Measurements from ENCODE around the gene CHAT.
"Not testable (repeated sequence)": the region's sequence is repeated elsewhere in the genome, so short reads cannot be mapped to it uniquely, and the experiment has no call there.

The CHAT gene

GRCh38 chr10:49654036-49654693, 40.3 kb downstream of the CHAT start:
- DNase-seq: no peak

DNA sequence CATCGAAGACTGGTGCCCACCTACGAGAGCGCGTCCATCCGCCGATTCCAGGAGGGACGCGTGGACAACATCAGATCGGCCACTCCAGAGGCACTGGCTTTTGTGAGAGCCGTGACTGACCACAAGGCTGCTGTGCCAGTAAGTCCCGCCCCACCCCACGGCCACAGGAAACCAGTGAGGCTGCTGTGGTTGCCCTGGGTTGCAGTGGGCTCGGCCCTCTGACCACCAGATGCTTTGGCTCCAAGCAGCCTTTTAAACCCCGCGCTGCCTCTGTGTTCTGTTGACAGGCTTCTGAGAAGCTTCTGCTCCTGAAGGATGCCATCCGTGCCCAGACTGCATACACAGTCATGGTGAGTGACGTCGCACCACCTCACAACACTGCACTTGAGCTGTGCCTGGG, 41.3 kb downstream of the CHAT start:
- no peak for DNase-seq

DNA sequence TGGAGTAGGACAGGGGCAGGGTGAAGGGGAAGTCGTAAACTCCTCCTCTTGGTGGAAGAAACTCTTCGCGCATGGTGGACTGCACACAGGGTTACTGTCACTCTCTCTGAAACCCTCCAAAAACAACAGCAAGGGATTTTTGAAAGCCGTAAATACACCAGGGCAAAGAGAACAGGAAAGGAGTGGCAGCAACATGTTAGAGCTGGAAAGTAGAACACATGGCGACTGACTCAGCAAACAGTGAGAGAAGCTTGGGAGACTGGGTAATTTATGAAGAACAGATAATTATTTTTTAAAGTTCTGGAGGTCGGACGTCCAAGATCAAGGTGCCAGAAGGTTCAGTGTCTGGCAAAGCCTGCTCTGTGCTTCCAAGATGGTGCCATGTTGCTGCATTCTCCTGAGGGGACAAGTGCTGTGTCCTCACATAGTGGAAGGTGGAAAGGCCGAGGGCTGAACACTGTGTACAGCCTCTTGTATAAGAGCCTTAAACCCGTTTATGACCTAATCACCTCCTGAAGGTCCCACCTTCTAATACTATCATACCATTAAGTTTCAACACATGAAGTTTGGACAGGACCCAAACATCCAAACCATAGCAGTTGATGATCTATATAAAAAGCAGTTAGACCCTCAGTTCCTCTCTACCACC, 43.1 kb downstream of the CHAT start:
- no peak for DNase-seq

GRCh38 chr10:49657606-49658005, 43.8 kb downstream of the CHAT start:
- no peak for DNase-seq

DNA sequence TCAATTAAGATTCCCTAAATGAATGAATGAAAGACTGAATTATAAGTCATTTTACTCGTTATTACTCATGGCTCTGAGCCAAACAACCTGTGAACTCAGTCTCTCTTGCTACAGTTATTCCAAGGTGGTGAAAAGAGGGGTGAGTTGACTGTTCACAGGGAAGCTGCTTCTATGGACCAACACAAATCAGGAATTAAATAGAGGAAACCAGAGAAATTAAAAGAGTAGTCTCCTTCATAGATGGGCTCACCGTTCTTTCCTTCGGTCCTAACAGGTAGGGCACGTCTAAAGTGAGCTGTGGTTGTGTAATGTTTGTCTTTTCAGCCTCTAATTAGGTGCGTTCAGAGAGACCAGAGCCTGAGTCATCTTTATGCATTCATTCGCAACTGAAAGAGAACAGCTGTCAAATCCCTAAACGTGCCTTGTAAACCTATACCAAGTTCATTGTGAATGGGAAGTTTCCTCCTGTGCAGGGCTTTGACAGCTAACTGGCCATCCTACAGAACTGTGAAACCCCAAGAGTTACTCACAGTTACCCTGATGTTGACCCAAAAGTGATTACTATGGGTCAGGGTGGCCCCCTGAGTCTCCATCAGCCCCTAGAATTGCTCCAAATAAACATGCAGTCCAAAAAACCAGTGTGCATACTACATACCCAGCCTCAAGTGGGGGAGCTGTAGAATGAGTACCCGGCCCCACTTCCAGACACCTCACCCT, 47.5 kb downstream of the CHAT start:
- no peak for DNase-seq

GRCh38 chr10:49662169-49662830, 48.5 kb downstream of the CHAT start:
- no peak for DNase-seq

- DNase-seq: no peak
These were observed 49.8 kb downstream of the CHAT start for GRCh38 chr10:49663596-49663995.

DNA sequence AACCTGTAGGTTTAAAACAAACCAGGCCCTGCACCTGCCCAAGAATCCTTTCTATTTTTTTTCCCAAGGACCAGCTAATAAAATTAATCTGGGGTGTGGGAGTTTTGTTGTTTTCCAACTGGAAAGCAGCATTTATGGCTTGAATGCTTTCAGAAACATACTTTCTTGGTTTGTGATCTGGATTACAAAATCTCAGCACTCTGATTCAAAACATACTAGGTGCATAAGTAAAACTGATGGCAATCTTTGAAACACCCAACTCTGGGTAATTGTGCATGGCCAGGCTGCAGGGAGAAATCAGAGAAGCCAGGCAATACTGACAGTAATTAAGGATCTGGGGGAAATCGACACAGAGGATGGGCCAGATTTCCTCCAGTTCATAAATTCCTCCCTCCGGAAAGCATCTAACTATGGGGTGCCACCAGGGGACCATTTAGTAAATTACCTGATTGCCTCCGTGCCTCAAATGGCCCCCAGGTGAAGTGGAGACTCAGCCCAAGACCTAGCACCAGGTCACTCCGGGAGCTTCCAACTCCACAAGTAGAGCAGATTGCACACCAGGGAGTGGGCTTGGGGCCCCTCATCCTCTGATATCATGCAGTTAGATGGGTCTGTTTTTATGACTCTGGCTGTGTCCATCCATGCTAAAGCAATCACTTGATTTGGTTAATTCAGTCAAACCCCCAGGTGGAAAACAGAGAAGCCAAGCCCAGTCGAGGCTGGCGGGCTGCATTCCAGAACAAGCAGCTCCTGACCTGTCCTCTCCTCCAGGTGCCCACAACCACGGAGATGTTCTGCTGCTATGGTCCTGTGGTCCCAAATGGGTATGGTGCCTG, 50.4 kb downstream of the CHAT start:
- no peak for DNase-seq

DNA sequence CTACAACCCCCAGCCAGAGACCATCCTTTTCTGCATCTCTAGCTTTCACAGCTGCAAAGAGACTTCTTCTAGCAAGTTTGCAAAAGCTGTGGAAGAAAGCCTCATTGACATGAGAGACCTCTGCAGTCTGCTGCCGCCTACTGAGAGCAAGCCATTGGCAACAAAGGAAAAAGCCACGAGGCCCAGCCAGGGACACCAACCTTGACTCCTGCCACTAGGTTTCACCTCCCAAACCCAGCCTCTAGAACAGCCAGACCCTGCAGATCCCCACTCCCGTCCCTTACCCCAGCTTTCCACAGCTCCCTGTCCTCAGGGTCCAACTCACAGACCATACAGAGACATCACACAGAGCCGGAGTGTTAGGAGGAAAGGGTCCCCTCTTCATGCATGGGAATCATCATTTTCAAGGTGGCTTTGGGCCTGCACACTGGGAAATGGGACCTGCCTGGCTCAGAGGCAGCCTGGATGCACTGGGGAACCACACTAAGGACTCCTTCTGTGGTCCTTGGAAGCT, 51.1 kb downstream of the CHAT start:
- DNase-seq: no peak

DNA sequence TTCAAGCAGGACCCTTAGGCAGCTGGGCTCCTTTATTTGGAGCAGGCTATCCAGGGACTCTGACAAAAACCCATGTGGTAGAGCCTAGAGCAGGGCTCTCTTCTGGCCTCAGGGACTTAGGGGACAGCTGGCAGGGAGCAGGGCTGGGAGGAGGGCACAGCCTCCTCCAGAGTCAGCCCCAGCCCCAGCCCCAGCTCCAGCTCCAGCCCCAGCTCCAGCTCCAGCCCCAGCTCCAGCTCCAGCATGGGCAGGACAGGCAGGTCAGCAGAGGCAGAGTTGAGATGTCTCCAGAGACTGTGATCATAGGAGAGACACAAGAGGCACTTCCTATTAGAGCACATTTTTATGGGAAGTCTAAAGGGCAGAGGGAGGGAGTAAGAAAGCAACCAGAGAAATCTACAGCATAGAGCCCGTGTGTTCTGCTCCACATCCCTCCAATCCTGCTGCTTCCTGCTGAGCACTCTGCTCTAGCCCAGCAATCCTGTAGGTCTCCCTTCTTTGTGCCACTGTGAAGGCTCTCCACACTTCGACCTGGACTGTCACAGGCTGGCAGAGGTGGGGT, 52.3 kb downstream of the CHAT start:
- DNase-seq: no peak

- no peak for DNase-seq
These were observed 52.8 kb downstream of the CHAT start for GRCh38 chr10:49666685-49667084.

- DNase-seq: no peak
These were observed 54.2 kb downstream of the CHAT start for GRCh38 chr10:49667991-49668390.

- no peak for DNase-seq
These were observed 54.8 kb downstream of the CHAT start for GRCh38 chr10:49668684-49669083.

GRCh38 chr10:49678827-49679479, 65.1 kb downstream of the CHAT start:
- DNase-seq: no peak

- no peak for DNase-seq
These were observed 65.7 kb downstream of the CHAT start, which contains the start of gene C10orf53 for GRCh38 chr10:49679480-49679893. Gene C10orf53, plus strand, starts transcription at chr10:49679651. Its CDS starts 47 bp downstream, at chr10:49679698.

DNA sequence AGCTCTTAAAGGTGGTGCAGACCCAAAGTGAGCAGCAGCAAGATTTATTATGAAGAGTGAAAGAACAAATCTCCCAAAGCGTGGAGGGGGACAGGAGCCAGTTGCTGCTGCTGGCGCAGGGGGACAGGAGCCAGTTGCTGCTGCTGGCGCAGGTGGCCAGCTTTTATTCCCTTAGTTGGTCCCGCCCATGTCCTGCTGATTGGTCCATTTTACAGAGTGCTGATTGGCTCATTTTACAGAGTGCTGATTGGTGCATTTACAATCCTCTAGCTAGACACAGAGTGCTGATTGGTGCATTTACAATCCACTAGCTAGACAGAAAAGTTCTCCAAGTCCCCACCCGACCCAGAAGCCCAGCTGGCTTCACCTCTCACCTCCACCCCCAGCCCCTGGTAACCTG, 68.6 kb downstream of the CHAT start:
- not testable (repeated sequence) for DNase-seq

GRCh38 chr10:49682879-49683278, 69.0 kb downstream of the CHAT start:
- no peak for DNase-seq

DNA sequence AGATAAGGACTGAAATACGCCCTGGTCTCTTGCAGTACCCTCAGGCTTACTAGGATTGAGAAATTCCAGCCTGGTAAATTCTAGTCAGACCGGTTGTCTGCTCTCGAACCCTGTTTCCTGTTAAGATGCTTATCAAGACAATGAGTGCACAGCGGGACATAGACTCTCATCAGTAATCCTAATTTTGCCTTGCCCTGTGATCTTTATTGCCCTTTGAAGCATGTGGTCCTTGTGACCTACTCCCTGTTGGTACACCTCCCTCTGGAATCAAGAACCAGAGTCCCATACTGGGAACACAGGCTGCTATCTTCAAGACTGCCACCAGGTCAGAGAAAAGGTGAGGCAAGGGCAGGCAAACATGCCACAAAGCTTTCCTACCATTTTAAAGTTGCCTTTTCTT, 72.8 kb downstream of the CHAT start:
- no peak for DNase-seq

DNA sequence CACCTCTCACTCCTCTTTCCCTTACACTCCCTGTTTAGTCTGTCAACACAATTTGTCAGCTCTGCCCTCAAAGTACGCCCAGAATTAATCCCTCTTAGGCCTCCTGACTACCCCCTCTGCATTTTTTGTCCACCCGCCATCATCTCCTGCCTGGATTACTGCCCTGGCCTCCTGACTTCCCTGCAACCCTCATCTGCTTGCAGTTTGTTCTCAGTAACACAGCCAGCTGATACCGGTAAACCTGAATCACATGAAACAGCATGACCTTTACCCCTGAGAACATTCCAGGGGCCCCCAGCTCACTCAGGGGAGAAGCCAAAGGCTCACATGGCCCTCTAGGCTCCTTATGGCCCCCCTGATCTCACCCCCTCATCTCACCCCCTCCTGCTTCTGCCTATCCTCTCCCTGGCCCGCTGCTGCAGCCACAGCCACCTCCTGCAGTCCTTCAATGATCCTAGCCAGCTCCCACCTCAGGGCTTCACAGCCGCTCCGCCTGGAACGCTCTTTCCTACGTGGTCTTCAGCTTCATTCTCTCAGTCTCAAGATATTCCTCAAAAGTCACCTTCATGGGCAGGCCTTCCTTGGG, 74.5 kb downstream of the CHAT start:
- no peak for DNase-seq

DNA sequence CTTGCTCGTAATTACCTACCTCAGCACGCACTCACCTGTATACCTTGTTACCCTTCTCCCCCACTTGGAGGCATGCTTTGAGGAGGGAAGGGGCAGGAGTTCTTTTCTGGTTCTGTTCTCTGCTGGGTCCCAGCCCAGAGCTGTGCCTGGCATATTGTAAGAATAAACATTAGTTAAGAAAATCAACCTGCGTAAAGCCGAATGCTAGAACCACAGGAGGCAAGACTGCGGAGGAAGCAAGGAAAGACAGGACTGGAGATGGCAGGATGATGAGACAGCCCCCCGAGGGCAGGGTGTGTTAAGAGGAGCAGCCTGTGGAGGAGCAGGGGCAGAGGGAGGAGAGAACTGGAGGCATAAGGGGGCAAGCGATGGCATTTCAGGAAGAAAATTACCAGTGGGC, 75.1 kb downstream of the CHAT start:
- DNase-seq: no peak

DNA sequence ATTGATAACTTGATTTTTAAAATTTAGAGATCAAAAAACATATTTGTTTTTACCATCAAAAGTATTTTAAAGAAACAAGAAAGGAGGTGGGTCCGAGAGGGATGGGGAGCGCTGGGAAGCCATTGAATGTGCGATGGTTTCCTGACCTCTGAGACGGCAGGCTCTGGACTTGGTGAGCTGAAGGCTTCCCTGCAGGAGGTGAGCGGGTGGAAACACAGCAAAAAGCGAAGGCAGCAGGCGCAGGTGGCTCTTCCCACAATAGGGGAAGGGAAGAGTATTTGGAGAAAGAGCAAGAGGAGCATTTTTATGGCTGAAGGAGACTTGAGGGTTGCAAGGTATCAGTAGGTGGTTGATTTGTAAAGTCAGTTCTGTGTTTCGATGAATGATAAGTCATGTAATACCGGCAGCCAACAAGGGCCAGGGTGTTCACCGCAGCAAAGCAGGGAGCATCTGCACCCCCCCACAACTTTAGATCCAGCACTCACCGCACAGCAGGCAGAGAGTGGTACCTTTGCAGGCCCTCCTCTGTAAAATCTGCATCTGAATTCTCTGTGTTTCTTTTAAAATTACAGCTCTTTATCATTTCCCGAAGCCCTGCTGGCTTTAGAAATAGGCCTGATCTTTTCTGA, 76.2 kb downstream of the CHAT start:
- DNase-seq: no peak
